Lower lobe of right lung (tissue), 2 donors: ENCODE measurements around the gene TRDMT1. TPM values are rescaled to one million over a fixed set of nuclear protein-coding genes. Genes with fewer than 3 reads are reported as not detected.

Source experiments
- ATAC-seq, 2 donors: fragments of 200-7000 bp; cut with Tn5 transposase; one replicate each; pipeline ENCODE4 v1.9.1; 2020 to 2022; ENCODE audit warnings: mild to moderate bottlenecking in 2 of 2, moderate library complexity in 2 of 2
- DNase-seq: peaks from one replicate; pipeline ENCODE4 v3.0.0-alpha.2; 2020
- H3K27ac ChIP-seq: fragments of 200-600 bp; one replicate; pipeline ENCODE4 v1.8.0; 2022
- H3K27me3 ChIP-seq: fragments of 200-600 bp; one replicate; pipeline ENCODE4 v1.8.0; 2022; ENCODE audit warnings: low read depth
- H3K36me3 ChIP-seq: fragments of 200-600 bp; one replicate; pipeline ENCODE4 v1.8.0; 2022; ENCODE audit warnings: mild to moderate bottlenecking
- H3K4me1 ChIP-seq: fragments of 200-600 bp; one replicate; pipeline ENCODE4 v1.8.0; 2022
- H3K4me3 ChIP-seq: fragments of 200-600 bp; one replicate; pipeline ENCODE4 v1.8.0; 2022; ENCODE audit warnings: mild to moderate bottlenecking
- H3K9me3 ChIP-seq: fragments of 200-600 bp; one replicate; pipeline ENCODE4 v1.8.0; 2022
- intact Hi-C: fragments of 100-400 bp; cut with DNase I; formaldehyde crosslinking; loops from one replicate; pipeline ENCODE4 v1.11.0; 2022
- total RNA-seq: library from RNA; stranded (reverse); fragmentation: NEBNext Ultra II Directional; extraction: Animal tissue kit (Norgen Biotek cat#: 25700); gene quantifications from one replicate; pipeline ENCODE4 v1.2.1, GENCODE V29; 2021
- TF ChIP-seq, protein P1 (sequence below): fragments of 200-600 bp; IDR thresholded peaks from one replicate; pipeline ENCODE4 v1.8.0; 2022; ENCODE audit warnings: antibody characterized with exemption, mild to moderate bottlenecking
- donor health status: DM: no; HTN: yes; CAD: no; lungs with severe emphysema.

Gene TRDMT1
- total RNA-seq, 1 donor from 2014 or later = 7.9 TPM

DNA sequence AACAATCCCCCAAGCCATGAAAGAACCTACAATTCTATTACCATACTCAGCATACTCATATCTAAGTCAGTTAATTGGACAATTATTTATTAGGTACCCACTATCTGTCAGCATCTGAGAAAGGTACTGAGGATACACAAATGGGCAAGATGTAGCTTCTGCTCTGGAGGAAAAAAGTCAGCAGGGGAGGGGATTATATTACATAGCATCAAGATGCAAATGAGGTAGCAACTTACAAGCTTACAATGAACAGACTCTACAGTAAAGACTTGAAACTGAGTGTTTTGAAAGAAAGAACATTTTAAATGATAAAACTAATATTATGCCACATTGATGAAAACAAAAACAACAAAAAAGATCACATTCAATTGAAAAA lies 61.1 kb downstream of the TRDMT1 start:
- ATAC-seq = no peak
- Histone ChIP-seq H3K4me3 (no peak overlapping the region), H3K4me1 (no peaks in the 10 kb centered on the region), H3K36me3 (no peaks in the 10 kb centered on the region), H3K27me3 (no peaks in the 10 kb centered on the region), H3K9me3 (no peaks in the 10 kb centered on the region), H3K27ac (no peak overlapping the region)
- DNase-seq = no peak
- intact Hi-C loops = no loop called here
- TF ChIP-seq, protein P1, sequence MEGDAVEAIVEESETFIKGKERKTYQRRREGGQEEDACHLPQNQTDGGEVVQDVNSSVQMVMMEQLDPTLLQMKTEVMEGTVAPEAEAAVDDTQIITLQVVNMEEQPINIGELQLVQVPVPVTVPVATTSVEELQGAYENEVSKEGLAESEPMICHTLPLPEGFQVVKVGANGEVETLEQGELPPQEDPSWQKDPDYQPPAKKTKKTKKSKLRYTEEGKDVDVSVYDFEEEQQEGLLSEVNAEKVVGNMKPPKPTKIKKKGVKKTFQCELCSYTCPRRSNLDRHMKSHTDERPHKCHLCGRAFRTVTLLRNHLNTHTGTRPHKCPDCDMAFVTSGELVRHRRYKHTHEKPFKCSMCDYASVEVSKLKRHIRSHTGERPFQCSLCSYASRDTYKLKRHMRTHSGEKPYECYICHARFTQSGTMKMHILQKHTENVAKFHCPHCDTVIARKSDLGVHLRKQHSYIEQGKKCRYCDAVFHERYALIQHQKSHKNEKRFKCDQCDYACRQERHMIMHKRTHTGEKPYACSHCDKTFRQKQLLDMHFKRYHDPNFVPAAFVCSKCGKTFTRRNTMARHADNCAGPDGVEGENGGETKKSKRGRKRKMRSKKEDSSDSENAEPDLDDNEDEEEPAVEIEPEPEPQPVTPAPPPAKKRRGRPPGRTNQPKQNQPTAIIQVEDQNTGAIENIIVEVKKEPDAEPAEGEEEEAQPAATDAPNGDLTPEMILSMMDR = no peak

- Histone ChIP-seq H3K36me3 (no peaks in the 10 kb centered on the region), H3K27ac (no peak overlapping the region), H3K9me3 (no peaks in the 10 kb centered on the region), H3K4me1 (no peaks in the 10 kb centered on the region), H3K4me3 (no peak overlapping the region), H3K27me3 (no peaks in the 10 kb centered on the region)
- TF ChIP-seq, protein P1 = no peak
- intact Hi-C loops = no loop called here
- DNase-seq (no peak), ATAC-seq (no peak)
Measured at GRCh38 chr10:17138460-17139042, 62.9 kb downstream of the TRDMT1 start.

GRCh38 chr10:17134737-17135260 lies 66.7 kb downstream of the TRDMT1 start:
- no peaks in the 10 kb centered on the region for H3K27me3 ChIP-seq
- no peak overlapping the region for H3K4me3 ChIP-seq
- DNase-seq (no peak), ATAC-seq (no peak)
- no peaks in the 10 kb centered on the region for H3K9me3 ChIP-seq
- no peak overlapping the region for H3K27ac ChIP-seq
- TF ChIP-seq, protein P1 = no peak
- H3K4me1 ChIP-seq = no peaks in the 10 kb centered on the region
- no peaks in the 10 kb centered on the region for H3K36me3 ChIP-seq
- intact Hi-C loops = no loop called here

GRCh38 chr10:17134282-17134681 lies 67.2 kb downstream of the TRDMT1 start:
- no peak for ATAC-seq
- Histone ChIP-seq H3K9me3 (no peaks in the 10 kb centered on the region), H3K4me3 (no peak overlapping the region), H3K27ac (no peak overlapping the region), H3K36me3 (no peaks in the 10 kb centered on the region), H3K4me1 (no peaks in the 10 kb centered on the region), H3K27me3 (no peaks in the 10 kb centered on the region)
- TF ChIP-seq, protein P1 = no peak
- intact Hi-C loops = no loop called here
- no peak for DNase-seq

DNA sequence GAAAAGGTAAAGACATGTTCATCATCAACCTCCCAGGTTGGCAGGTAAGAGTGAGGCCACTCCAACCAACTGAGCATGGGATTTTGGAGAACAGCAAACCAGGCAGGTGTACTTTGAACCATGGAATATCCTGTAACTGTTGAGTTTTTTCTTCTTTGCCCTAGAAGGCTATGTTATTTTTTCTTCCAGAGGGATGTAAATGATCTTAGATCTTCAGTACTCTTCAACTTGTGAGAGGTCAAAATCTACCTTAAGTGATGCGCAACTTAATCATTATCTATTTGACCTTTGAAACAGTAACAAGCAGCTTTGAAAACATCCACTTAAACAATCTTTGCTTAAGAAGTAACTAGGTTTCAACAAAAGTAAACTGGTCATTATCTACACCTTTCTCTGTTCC lies 71.7 kb downstream of the TRDMT1 start, which contains the start of gene CUBN:
TSS of gene CUBN (minus strand) at position 71 of the 400 bp plus-strand sequence. CDS start at position 25, 46 bp downstream.
- no peak within 1 kb of the TSS for H3K27ac ChIP-seq
- H3K4me3 ChIP-seq = no peak within 1 kb of the TSS
- DNase-seq = no peak
- no peaks in the 10 kb centered on the region for H3K27me3 ChIP-seq
- H3K36me3 ChIP-seq = no peaks in the 10 kb centered on the region
- H3K9me3 ChIP-seq = no peaks in the 10 kb centered on the region
- ATAC-seq = no peak
- no peaks in the 10 kb centered on the region for H3K4me1 ChIP-seq
- intact Hi-C loops = no loop called here
- TF ChIP-seq, protein P1 = no peak
